ENCODE measurements around the gene BLZF1. TPM values are rescaled to one million over a fixed set of nuclear protein-coding genes. Genes with fewer than 3 reads are reported as not detected.

The BLZF1 gene
- polyA plus RNA-seq, 1 experiment: 23.0 TPM

DNA sequence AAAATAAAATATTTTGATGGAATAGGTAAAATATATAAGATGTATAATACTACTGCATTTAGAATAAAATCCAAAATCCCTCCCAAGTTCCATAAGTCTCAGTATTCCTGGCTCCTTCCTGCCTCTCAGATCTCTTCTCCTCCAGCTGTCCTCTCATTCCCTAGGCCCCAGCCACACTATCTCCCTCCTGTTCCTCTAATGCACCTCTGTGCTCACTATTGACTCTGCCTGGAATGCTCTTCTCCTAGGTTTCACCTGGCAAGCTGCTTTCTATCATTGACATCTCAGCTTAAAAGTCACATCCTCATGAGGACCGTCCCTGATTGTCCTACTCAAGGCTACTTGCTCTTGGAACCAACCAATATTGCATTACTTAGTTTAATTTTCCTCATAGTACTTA, 7.6 kb upstream of the BLZF1 start:
- POLR2A ChIA-PET: no interaction called here

GRCh38 chr1:169361281-169361680, 6.7 kb upstream of the BLZF1 start:
- Histone ChIP-seq H3K9me3 (ENCODE audit: control insufficient read depth, insufficient read depth, low read length) (no peaks in the 10 kb centered on the region; the same call in 1 of the 2 replicates), H3K27me3 (ENCODE audit: control insufficient read depth, insufficient read depth, low read length) (no peaks in the 10 kb centered on the region), H3K27ac (ENCODE audit: low read depth, low read length) (no peak overlapping the region), H3K4me3 (ENCODE audit: low read depth, low read length) (no peak overlapping the region)
- POLR2A ChIA-PET: no interaction called here
- CTCF ChIA-PET: interaction anchor here (3.5 to 7.5 kb wide), 2 partner anchors 12 to 758 kb away, joined by 15 to 80 read pairs; no protein-coding TSS in a partner anchor
- DNase-seq (ENCODE audit: low read depth, low spot score): no peak
- TF ChIP-seq CTCF (IDR thresholded peaks at IDR 0.05; ENCODE audit: low read depth, low read length): no peak

More for the DNA sequence above, 7.6 kb upstream of the BLZF1 start:
- Histone ChIP-seq H3K27ac (ENCODE audit: low read depth, low read length) (no peak overlapping the region), H3K9me3 (ENCODE audit: control insufficient read depth, insufficient read depth, low read length) (no peaks in the 10 kb centered on the region; the same call in 1 of the 2 replicates), H3K4me3 (ENCODE audit: low read depth, low read length) (no peak overlapping the region), H3K27me3 (ENCODE audit: control insufficient read depth, insufficient read depth, low read length) (no peaks in the 10 kb centered on the region)
- no peak for TF ChIP-seq CTCF (IDR thresholded peaks at IDR 0.05; ENCODE audit: low read depth, low read length)
- DNase-seq (ENCODE audit: low read depth, low spot score): no peak
- CTCF ChIA-PET: interaction anchor here (3.5 to 7.5 kb wide), 2 partner anchors 11 to 757 kb away, joined by 15 to 80 read pairs; no protein-coding TSS in a partner anchor

DNA sequence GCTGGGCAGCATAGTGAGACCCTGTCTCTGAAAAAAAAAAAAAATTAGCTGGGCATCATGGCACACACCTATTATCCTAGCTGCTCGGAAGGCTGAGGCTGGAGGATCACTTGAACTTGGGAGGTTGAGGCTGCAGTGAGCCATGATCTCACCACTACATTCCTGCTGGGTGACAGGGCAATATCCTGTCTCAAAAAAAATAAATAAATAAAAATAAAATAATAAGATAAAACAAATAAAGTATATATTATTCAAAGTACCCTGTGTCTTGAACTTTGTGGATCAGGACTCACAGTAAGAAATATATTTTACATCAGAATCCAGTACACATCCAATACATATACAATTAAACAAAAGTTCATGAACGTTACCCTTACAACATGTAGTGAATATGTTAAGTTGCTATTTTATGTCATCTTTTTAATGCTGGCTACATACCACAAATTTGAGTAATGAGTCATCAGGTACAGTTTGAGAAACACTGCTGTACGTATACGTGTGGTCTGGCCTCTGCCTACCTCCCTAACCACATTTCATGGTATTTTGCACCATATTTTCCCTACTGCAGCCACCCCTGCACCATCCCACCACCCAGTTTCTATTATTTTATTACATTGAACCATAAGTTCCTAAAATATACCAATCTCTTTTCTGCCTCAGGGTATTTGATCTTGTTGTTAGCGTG, 4.8 kb upstream of the BLZF1 start:
- POLR2A ChIA-PET: no interaction called here
- no peaks in the 10 kb centered on the region; the same call in 1 of the 2 replicates for H3K9me3 ChIP-seq (ENCODE audit: control insufficient read depth, insufficient read depth, low read length)
- H3K4me3 ChIP-seq (ENCODE audit: low read depth, low read length): no peak overlapping the region
- H3K27me3 ChIP-seq (ENCODE audit: control insufficient read depth, insufficient read depth, low read length): no peaks in the 10 kb centered on the region
- CTCF ChIA-PET: interaction anchor here (0.6 to 7.5 kb wide), 3 partner anchors 14 to 763 kb away, joined by 5 to 80 read pairs (median 15); no protein-coding TSS in a partner anchor
- H3K27ac ChIP-seq (ENCODE audit: low read depth, low read length): peak overlapping the region; percentile 80
- TF ChIP-seq CTCF (IDR thresholded peaks at IDR 0.05; ENCODE audit: low read depth, low read length): no peak
- DNase-seq (ENCODE audit: low read depth, low spot score): peak; percentile 71

DNA sequence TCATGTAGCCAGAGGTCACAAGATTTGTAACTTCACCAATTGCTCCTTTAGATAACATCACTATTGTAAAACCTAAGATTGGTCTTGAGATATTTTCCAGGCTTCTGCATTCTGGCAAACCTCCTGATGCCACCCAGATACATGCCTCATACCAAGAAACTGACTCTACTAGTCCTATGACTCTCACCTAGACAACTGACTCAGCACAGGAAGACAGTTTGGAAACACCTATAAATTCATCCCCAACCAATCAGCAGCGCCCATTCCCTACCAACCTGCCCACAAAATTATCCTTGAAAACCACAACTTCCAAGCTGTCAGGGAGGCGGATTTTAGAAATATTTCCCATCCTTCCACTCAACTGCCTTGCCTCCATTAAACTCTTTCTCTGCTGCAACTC, 3.0 kb upstream of the BLZF1 start:
- Histone ChIP-seq H3K27me3 (ENCODE audit: control insufficient read depth, insufficient read depth, low read length) (no peaks in the 10 kb centered on the region), H3K4me3 (ENCODE audit: low read depth, low read length) (no peak overlapping the region), H3K9me3 (ENCODE audit: control insufficient read depth, insufficient read depth, low read length) (no peaks in the 10 kb centered on the region; the same call in 1 of the 2 replicates), H3K27ac (ENCODE audit: low read depth, low read length) (no peak overlapping the region)
- DNase-seq (ENCODE audit: low read depth, low spot score): no peak
- CTCF ChIA-PET: no interaction called here
- no peak for TF ChIP-seq CTCF (IDR thresholded peaks at IDR 0.05; ENCODE audit: low read depth, low read length)
- POLR2A ChIA-PET: no interaction called here

DNA sequence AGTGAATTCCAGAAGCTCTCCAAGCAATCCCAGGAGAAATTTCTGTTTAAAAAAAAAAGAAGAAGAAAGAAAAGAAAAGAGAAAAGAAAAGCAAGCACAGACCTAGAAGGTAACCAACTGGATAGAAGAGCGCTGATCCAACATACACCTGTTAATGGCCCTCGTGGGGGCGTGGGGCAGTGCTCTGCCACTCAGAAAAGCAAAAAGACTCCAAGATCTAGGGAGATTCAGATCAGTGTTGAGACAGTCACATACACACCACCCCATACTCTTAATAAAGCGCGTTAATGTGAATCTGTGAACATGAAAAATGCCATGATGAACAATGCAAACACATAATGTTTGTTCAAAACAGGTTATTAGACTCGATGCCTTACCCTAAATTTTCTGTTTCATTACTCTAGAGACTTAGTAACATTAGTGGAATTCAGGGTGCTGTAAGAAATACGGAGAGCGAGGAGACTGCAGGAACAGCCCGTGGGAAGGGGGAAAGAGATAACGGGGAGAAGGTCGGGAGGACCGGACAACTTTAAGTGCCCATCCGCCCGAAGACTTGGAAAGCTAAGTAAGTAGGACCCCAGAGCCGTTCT, 804 bp upstream of the BLZF1 start:
- peak overlapping the region; percentile 88 for H3K4me3 ChIP-seq (ENCODE audit: low read depth, low read length)
- ChIA-PET POLR2A (interaction anchor here (0.7 to 1.2 kb wide), 3 partner anchors 118 to 261 kb away, joined by 3 to 8 read pairs (median 4); partner anchors contain the start of genes ATP1B1 and SLC19A2), CTCF (interaction anchor here (0.6 to 4.7 kb wide), 4 partner anchors 18 to 1024 kb away, joined by 3 to 24 read pairs (median 4); no protein-coding TSS in a partner anchor)
- no peaks in the 10 kb centered on the region for H3K27me3 ChIP-seq (ENCODE audit: control insufficient read depth, insufficient read depth, low read length)
- TF ChIP-seq CTCF (IDR thresholded peaks at IDR 0.05; ENCODE audit: low read depth, low read length): no peak
- no peak overlapping the region for H3K27ac ChIP-seq (ENCODE audit: low read depth, low read length)
- no peaks in the 10 kb centered on the region; the same call in 1 of the 2 replicates for H3K9me3 ChIP-seq (ENCODE audit: control insufficient read depth, insufficient read depth, low read length)
- no peak for DNase-seq (ENCODE audit: low read depth, low spot score)
